Measurements from ENCODE around the gene MYO9A. TPM values are rescaled to one million over a fixed set of nuclear protein-coding genes. Genes with fewer than 3 reads are reported as not detected.

MYO9A gene
- total RNA-seq, 1 experiment from 2014 or later: 30.1 TPM

GRCh38 chr15:71822890-71823630, 294.9 kb downstream of the MYO9A start:
- no peaks in the 10 kb centered on the region for H3K36me3 ChIP-seq (ENCODE audit: insufficient read depth, low read length, poor library complexity, severe bottlenecking)
- H3K4me3 ChIP-seq (ENCODE audit: low read depth, low read length, poor library complexity, severe bottlenecking): no peak overlapping the region
- peaks cover 3% of the 10 kb centered on the region for H3K9me3 ChIP-seq (ENCODE audit: low read depth, low read length, poor library complexity, severe bottlenecking)
- intact Hi-C loops (cut with micrococcal nuclease; ENCODE audit: unreplicated experiment): no loop called here
- no peak for DNase-seq (ENCODE audit: low spot score)
- H3K27ac ChIP-seq (ENCODE audit: low read depth, low read length, poor library complexity, severe bottlenecking): no peak overlapping the region
- ChIA-PET POLR2A (ENCODE audit: low non-redundant PET) (no interaction called here), CTCF (no interaction called here)
- no peaks in the 10 kb centered on the region for H3K27me3 ChIP-seq (replicated peaks; ENCODE audit: insufficient read depth, low read depth, low read length, poor library complexity)
- TF ChIP-seq CTCF (conservative IDR thresholded peaks at IDR 0.05; ENCODE audit: low read depth, low read length) (no peak), EZH2 (IDR thresholded peaks at IDR 0.05; ENCODE audit: borderline replicate concordance, low read depth, low read length, poor library complexity, severe bottlenecking) (no peak)
- H3K4me1 ChIP-seq (ENCODE audit: insufficient read depth, low read length, poor library complexity, severe bottlenecking): no peaks in the 10 kb centered on the region
- no TSS peak for BruUV-seq (replicated peaks)

GRCh38 chr15:71821547-71822129, 296.3 kb downstream of the MYO9A start:
- no peaks in the 10 kb centered on the region for H3K36me3 ChIP-seq (ENCODE audit: insufficient read depth, low read length, poor library complexity, severe bottlenecking)
- ChIA-PET CTCF (no interaction called here), POLR2A (ENCODE audit: low non-redundant PET) (no interaction called here)
- no peak overlapping the region for H3K27ac ChIP-seq (ENCODE audit: low read depth, low read length, poor library complexity, severe bottlenecking)
- no peak overlapping the region for H3K4me3 ChIP-seq (ENCODE audit: low read depth, low read length, poor library complexity, severe bottlenecking)
- intact Hi-C loops (cut with micrococcal nuclease; ENCODE audit: unreplicated experiment): no loop called here
- H3K4me1 ChIP-seq (ENCODE audit: insufficient read depth, low read length, poor library complexity, severe bottlenecking): no peaks in the 10 kb centered on the region
- TF ChIP-seq CTCF (conservative IDR thresholded peaks at IDR 0.05; ENCODE audit: low read depth, low read length) (no peak), EZH2 (IDR thresholded peaks at IDR 0.05; ENCODE audit: borderline replicate concordance, low read depth, low read length, poor library complexity, severe bottlenecking) (no peak)
- no peak for DNase-seq (ENCODE audit: low spot score)
- no TSS peak for BruUV-seq (replicated peaks)
- peaks cover 3% of the 10 kb centered on the region for H3K9me3 ChIP-seq (ENCODE audit: low read depth, low read length, poor library complexity, severe bottlenecking)
- no peaks in the 10 kb centered on the region for H3K27me3 ChIP-seq (replicated peaks; ENCODE audit: insufficient read depth, low read depth, low read length, poor library complexity)

GRCh38 chr15:71820127-71820526, 297.8 kb downstream of the MYO9A start:
- Histone ChIP-seq H3K4me1 (ENCODE audit: insufficient read depth, low read length, poor library complexity, severe bottlenecking) (no peaks in the 10 kb centered on the region), H3K4me3 (ENCODE audit: low read depth, low read length, poor library complexity, severe bottlenecking) (no peak overlapping the region), H3K9me3 (ENCODE audit: low read depth, low read length, poor library complexity, severe bottlenecking) (peaks cover 3% of the 10 kb centered on the region), H3K36me3 (ENCODE audit: insufficient read depth, low read length, poor library complexity, severe bottlenecking) (no peaks in the 10 kb centered on the region), H3K27ac (ENCODE audit: low read depth, low read length, poor library complexity, severe bottlenecking) (no peak overlapping the region), H3K27me3 (replicated peaks; ENCODE audit: insufficient read depth, low read depth, low read length, poor library complexity) (no peaks in the 10 kb centered on the region)
- DNase-seq (ENCODE audit: low spot score): no peak
- POLR2A ChIA-PET (ENCODE audit: low non-redundant PET): no interaction called here
- intact Hi-C loops (cut with micrococcal nuclease; ENCODE audit: unreplicated experiment): no loop called here
- no TSS peak for BruUV-seq (replicated peaks)
- CTCF ChIA-PET: no interaction called here
- TF ChIP-seq CTCF (conservative IDR thresholded peaks at IDR 0.05; ENCODE audit: low read depth, low read length): no peak
- no peak for TF ChIP-seq EZH2 (IDR thresholded peaks at IDR 0.05; ENCODE audit: borderline replicate concordance, low read depth, low read length, poor library complexity, severe bottlenecking)
